Right lobe of liver (tissue), 4 donors: Measurements from ENCODE around the gene SCUBE3.

ENCODE experiments used
- POLR2A ChIP-seq: fragments of 450-650 bp; IDR thresholded peaks from one replicate; pipeline ENCODE4 v1.6.1; 2017; ENCODE audit warnings: antibody characterized with exemption, mild to moderate bottlenecking
- TF ChIP-seq, protein P1 (sequence below), 4 donors: fragments of 200-600 bp in 3 of 4; fragments of 450-650 bp in 1 of 4; IDR thresholded peaks; one replicate each; pipeline versions ENCODE4 v1.5.1 to v1.8.0; 2016 to 2022; ENCODE audit warnings: antibody characterized with exemption in 4 of 4, mild to moderate bottlenecking in 2 of 4
- donor health status: DM: no; HTN: no; CAD: no.
- donor health status: DM: no; HTN: no; CAD: no.
- donor health status: DM: no; HTN: yes; CAD: no.

DNA sequence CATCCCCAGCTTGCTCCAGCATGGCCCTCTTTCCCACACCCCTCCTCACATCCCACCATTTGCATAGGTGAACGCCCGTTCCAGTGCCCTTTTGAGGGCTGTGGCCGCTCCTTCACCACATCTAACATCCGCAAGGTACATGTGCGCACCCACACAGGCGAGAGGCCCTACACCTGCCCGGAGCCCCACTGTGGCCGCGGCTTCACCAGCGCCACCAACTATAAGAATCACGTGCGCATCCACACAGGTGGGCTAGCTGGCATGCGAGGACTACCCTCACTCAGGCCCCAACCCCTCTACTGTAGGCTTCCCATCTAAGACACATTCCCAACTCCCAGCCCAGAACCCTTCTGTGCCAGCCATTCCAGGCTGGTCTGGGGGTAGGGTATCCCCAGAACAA lies 77.7 kb downstream of the SCUBE3 start:
- TF ChIP-seq, protein P1, sequence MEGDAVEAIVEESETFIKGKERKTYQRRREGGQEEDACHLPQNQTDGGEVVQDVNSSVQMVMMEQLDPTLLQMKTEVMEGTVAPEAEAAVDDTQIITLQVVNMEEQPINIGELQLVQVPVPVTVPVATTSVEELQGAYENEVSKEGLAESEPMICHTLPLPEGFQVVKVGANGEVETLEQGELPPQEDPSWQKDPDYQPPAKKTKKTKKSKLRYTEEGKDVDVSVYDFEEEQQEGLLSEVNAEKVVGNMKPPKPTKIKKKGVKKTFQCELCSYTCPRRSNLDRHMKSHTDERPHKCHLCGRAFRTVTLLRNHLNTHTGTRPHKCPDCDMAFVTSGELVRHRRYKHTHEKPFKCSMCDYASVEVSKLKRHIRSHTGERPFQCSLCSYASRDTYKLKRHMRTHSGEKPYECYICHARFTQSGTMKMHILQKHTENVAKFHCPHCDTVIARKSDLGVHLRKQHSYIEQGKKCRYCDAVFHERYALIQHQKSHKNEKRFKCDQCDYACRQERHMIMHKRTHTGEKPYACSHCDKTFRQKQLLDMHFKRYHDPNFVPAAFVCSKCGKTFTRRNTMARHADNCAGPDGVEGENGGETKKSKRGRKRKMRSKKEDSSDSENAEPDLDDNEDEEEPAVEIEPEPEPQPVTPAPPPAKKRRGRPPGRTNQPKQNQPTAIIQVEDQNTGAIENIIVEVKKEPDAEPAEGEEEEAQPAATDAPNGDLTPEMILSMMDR (IDR thresholded peaks at IDR 0.05): no peak
- no peak for TF ChIP-seq POLR2A
